ENCODE results near the gene MNT.

MNT gene

GRCh38 chr17:2406271-2406902 is 5.5 kb upstream of the MNT start:
- no peak for DNase-seq (ENCODE audit: low spot score)
- Mint-ChIP-seq H3K27ac (peak overlapping the region; percentile 80), H3K36me3 (ENCODE audit: low read depth) (peaks cover 8% of the 10 kb centered on the region), H3K9me3 (no peaks in the 10 kb centered on the region), H3K4me1 (ENCODE audit: low read depth) (peaks cover 33% of the 10 kb centered on the region), H3K4me3 (no peak overlapping the region), H3K27me3 (ENCODE audit: low read depth) (no peaks in the 10 kb centered on the region)

GRCh38 chr17:2405247-2405926 is 4.5 kb upstream of the MNT start:
- Mint-ChIP-seq H3K27ac (peak overlapping the region; percentile 42), H3K4me3 (no peak overlapping the region), H3K27me3 (ENCODE audit: low read depth) (no peaks in the 10 kb centered on the region), H3K4me1 (ENCODE audit: low read depth) (peaks cover 35% of the 10 kb centered on the region), H3K9me3 (no peaks in the 10 kb centered on the region), H3K36me3 (ENCODE audit: low read depth) (peaks cover 8% of the 10 kb centered on the region)
- no peak for DNase-seq (ENCODE audit: low spot score)

- H3K4me3 Mint-ChIP-seq: peak overlapping the region; percentile 82
- no peak overlapping the region for H3K27ac Mint-ChIP-seq
- no peaks in the 10 kb centered on the region for H3K9me3 Mint-ChIP-seq
- DNase-seq (ENCODE audit: low spot score): no peak
- peaks cover 45% of the 10 kb centered on the region for H3K4me1 Mint-ChIP-seq (ENCODE audit: low read depth)
- H3K27me3 Mint-ChIP-seq (ENCODE audit: low read depth): no peaks in the 10 kb centered on the region
- H3K36me3 Mint-ChIP-seq (ENCODE audit: low read depth): peaks cover 8% of the 10 kb centered on the region
Observed at GRCh38 chr17:2403044-2403443, 2.2 kb upstream of the MNT start.

- Mint-ChIP-seq H3K4me1 (ENCODE audit: low read depth) (peaks cover 47% of the 10 kb centered on the region), H3K36me3 (ENCODE audit: low read depth) (peaks cover 8% of the 10 kb centered on the region), H3K4me3 (peak overlapping the region; percentile 82), H3K27me3 (ENCODE audit: low read depth) (no peaks in the 10 kb centered on the region), H3K27ac (peak overlapping the region; percentile 79), H3K9me3 (no peaks in the 10 kb centered on the region)
- no peak for DNase-seq (ENCODE audit: low spot score)
Observed at GRCh38 chr17:2402544-2402943, 1.7 kb upstream of the MNT start.

- Mint-ChIP-seq H3K27ac (peak overlapping the region; percentile 100), H3K36me3 (ENCODE audit: low read depth) (peaks cover 6% of the 10 kb centered on the region), H3K27me3 (ENCODE audit: low read depth) (no peaks in the 10 kb centered on the region), H3K4me1 (ENCODE audit: low read depth) (peaks cover 47% of the 10 kb centered on the region), H3K9me3 (no peaks in the 10 kb centered on the region), H3K4me3 (peak overlapping the region; percentile 94)
- peak; percentile 99 for DNase-seq (ENCODE audit: low spot score)
Observed at GRCh38 chr17:2401426-2402221, 764 bp upstream of the MNT start.

GRCh38 chr17:2400474-2400866 is 390 bp downstream of the MNT start:
- Mint-ChIP-seq H3K4me3 (peak overlapping the region; percentile 92), H3K4me1 (ENCODE audit: low read depth) (peaks cover 48% of the 10 kb centered on the region)

GRCh38 chr17:2399572-2400473 is 1.0 kb downstream of the MNT start:
- no peaks in the 10 kb centered on the region for H3K36me3 Mint-ChIP-seq (ENCODE audit: low read depth)
- peak; percentile 93 for DNase-seq (ENCODE audit: low spot score)
- H3K4me3 Mint-ChIP-seq: peak overlapping the region; percentile 92
- H3K27me3 Mint-ChIP-seq (ENCODE audit: low read depth): no peaks in the 10 kb centered on the region
- H3K9me3 Mint-ChIP-seq: no peaks in the 10 kb centered on the region
- H3K4me1 Mint-ChIP-seq (ENCODE audit: low read depth): peaks cover 44% of the 10 kb centered on the region
- peak overlapping the region; percentile 100 for H3K27ac Mint-ChIP-seq

More at GRCh38 chr17:2400474-2400866, 390 bp downstream of the MNT start:
- peak; percentile 59 for DNase-seq (ENCODE audit: low spot score)
- Mint-ChIP-seq H3K9me3 (no peaks in the 10 kb centered on the region), H3K27me3 (ENCODE audit: low read depth) (no peaks in the 10 kb centered on the region), H3K36me3 (ENCODE audit: low read depth) (peaks cover 6% of the 10 kb centered on the region), H3K27ac (peak overlapping the region; percentile 100)

- DNase-seq (ENCODE audit: low spot score): peak; percentile 49
- Mint-ChIP-seq H3K4me3 (peak overlapping the region; percentile 92), H3K9me3 (no peaks in the 10 kb centered on the region), H3K36me3 (ENCODE audit: low read depth) (no peaks in the 10 kb centered on the region), H3K27me3 (ENCODE audit: low read depth) (no peaks in the 10 kb centered on the region), H3K4me1 (ENCODE audit: low read depth) (peaks cover 45% of the 10 kb centered on the region), H3K27ac (peak overlapping the region; percentile 100)
Observed at GRCh38 chr17:2398655-2399571, 1.9 kb downstream of the MNT start.

- H3K27me3 Mint-ChIP-seq (ENCODE audit: low read depth): no peaks in the 10 kb centered on the region
- no peak for DNase-seq (ENCODE audit: low spot score)
- peak overlapping the region; percentile 65 for H3K4me3 Mint-ChIP-seq
- H3K36me3 Mint-ChIP-seq (ENCODE audit: low read depth): no peaks in the 10 kb centered on the region
- peaks cover 45% of the 10 kb centered on the region for H3K4me1 Mint-ChIP-seq (ENCODE audit: low read depth)
- no peaks in the 10 kb centered on the region for H3K9me3 Mint-ChIP-seq
- H3K27ac Mint-ChIP-seq: peak overlapping the region; percentile 83
Observed at GRCh38 chr17:2398182-2398581, 2.7 kb downstream of the MNT start.

- DNase-seq (ENCODE audit: low spot score): no peak
- Mint-ChIP-seq H3K4me3 (peak overlapping the region; percentile 65), H3K27ac (peak overlapping the region; percentile 83), H3K36me3 (ENCODE audit: low read depth) (no peaks in the 10 kb centered on the region), H3K9me3 (no peaks in the 10 kb centered on the region), H3K27me3 (ENCODE audit: low read depth) (no peaks in the 10 kb centered on the region), H3K4me1 (ENCODE audit: low read depth) (peaks cover 42% of the 10 kb centered on the region)
Observed at GRCh38 chr17:2397247-2398171, 3.4 kb downstream of the MNT start.

- DNase-seq (ENCODE audit: low spot score): peak; percentile 77
- peaks cover 6% of the 10 kb centered on the region for H3K36me3 Mint-ChIP-seq (ENCODE audit: low read depth)
- peak overlapping the region; percentile 88 for H3K27ac Mint-ChIP-seq
- no peaks in the 10 kb centered on the region for H3K27me3 Mint-ChIP-seq (ENCODE audit: low read depth)
- peaks cover 44% of the 10 kb centered on the region for H3K4me1 Mint-ChIP-seq (ENCODE audit: low read depth)
- H3K4me3 Mint-ChIP-seq: peak overlapping the region; percentile 77
- H3K9me3 Mint-ChIP-seq: no peaks in the 10 kb centered on the region
Observed at GRCh38 chr17:2396568-2397246, 4.2 kb downstream of the MNT start.

Data from T-helper 2 cell treated with Interferon-gamma antibody and Interleukin-4, amounts not matched to agents 5 μg/mL and 100 μg/mL, for 36 hours (primary cell).